MG63 (cell line): ENCODE results near the gene ADCY7. TPM values are rescaled to one million over a fixed set of nuclear protein-coding genes. Genes with fewer than 3 reads are reported as not detected.

Experiments used
- DNase-seq: peaks from one replicate; pipeline ENCODE4 v3.0.0-alpha.2; 2020
- H3K27me3 ChIP-seq: fragments of 250-450 bp; sonication (Bioruptor Pico); 2 replicates; pipeline ENCODE4 v1.5.1; 2020; ENCODE audit warnings: mild to moderate bottlenecking, moderate library complexity
- H3K36me3 ChIP-seq: fragments of 250-450 bp; sonication (Bioruptor Pico); 2 replicates; pipeline ENCODE4 v1.5.1; 2020; ENCODE audit warnings: mild to moderate bottlenecking, moderate library complexity
- H3K4me3 ChIP-seq: fragments of 250-450 bp; sonication (Bioruptor Pico); 2 replicates; pipeline ENCODE4 v1.5.1; 2020; ENCODE audit warnings: mild to moderate bottlenecking, moderate library complexity
- H3K9me3 ChIP-seq: fragments of 250-450 bp; sonication (Bioruptor Pico); 2 replicates; pipeline ENCODE4 v1.5.1; 2020; ENCODE audit warnings: mild to moderate bottlenecking, moderate library complexity
- total RNA-seq: library from RNA; depleted of rRNA; stranded (reverse); fragments of >200 nt; shearing (Covaris generic); gene quantifications from 2 replicates; pipeline ENCODE4 v1.2.3, GENCODE V29; 2014; ENCODE audit warnings: low replicate concordance

Gene ADCY7
- total RNA-seq, 1 experiment from 2014 or later: 28.0 TPM

DNA sequence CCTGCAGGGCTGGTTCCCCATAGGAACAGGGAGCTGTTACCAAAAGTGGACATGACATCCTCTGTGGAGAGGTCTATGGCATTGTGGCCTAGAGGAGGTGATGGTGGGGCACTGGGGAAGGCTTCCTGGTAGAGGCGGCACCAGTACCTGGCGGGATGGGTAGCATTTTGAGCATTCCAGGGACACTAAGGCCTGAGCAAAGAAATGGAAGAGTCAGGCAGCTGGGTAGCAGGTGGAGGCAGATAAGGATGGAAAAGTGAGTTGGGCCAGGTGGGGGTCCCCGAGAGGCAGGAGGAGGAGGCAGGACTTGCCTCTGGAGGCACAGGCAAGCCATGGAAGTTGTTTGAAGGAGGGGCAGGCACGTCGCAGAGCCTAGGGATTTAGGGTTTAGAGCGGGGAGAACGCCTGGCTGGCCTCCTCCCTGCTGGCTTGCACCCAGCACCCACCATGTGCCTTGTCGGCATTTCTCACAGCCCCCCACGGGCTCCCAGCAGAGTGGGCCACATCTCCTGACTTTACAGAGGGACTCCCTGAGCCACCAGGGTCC, 5.1 kb upstream of the ADCY7 start:
- DNase-seq: no peak
- H3K27me3 ChIP-seq: no peaks in the 10 kb centered on the region

DNA sequence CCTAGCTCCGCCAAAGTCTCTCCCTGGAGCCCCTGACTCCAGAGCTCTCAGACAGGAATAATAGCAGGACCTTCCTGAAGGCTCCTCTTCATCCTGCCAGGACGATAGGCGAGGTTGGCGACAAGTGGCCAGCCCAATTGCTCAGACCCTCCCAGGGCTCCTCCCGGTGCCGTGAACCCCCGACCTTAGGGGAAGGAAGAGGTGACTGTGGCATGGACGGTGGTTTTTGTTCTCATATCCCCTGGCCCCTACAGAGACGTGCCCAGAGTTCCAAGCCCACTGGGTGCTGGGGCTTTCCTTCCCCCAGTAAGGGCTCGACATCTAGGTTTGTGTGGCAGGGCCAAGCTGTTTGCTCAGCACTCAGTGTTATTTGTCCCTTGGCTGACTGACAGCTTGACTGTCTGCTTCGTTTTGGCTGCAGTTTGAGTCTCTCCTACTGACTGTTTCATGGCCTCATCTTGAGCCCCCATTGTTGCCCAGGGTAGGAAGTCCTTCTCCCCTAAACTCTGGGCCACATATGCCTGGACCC, 4.6 kb upstream of the ADCY7 start:
- H3K27me3 ChIP-seq: no peaks in the 10 kb centered on the region
- no peak overlapping the region for H3K4me3 ChIP-seq
- no peaks in the 10 kb centered on the region for H3K9me3 ChIP-seq
- peak; percentile 53 for DNase-seq
- peaks cover 6% of the 10 kb centered on the region for H3K36me3 ChIP-seq

More for the DNA sequence above, 5.1 kb upstream of the ADCY7 start:
- H3K4me3 ChIP-seq: no peak overlapping the region
- H3K36me3 ChIP-seq: peaks cover 6% of the 10 kb centered on the region
- no peaks in the 10 kb centered on the region for H3K9me3 ChIP-seq

DNA sequence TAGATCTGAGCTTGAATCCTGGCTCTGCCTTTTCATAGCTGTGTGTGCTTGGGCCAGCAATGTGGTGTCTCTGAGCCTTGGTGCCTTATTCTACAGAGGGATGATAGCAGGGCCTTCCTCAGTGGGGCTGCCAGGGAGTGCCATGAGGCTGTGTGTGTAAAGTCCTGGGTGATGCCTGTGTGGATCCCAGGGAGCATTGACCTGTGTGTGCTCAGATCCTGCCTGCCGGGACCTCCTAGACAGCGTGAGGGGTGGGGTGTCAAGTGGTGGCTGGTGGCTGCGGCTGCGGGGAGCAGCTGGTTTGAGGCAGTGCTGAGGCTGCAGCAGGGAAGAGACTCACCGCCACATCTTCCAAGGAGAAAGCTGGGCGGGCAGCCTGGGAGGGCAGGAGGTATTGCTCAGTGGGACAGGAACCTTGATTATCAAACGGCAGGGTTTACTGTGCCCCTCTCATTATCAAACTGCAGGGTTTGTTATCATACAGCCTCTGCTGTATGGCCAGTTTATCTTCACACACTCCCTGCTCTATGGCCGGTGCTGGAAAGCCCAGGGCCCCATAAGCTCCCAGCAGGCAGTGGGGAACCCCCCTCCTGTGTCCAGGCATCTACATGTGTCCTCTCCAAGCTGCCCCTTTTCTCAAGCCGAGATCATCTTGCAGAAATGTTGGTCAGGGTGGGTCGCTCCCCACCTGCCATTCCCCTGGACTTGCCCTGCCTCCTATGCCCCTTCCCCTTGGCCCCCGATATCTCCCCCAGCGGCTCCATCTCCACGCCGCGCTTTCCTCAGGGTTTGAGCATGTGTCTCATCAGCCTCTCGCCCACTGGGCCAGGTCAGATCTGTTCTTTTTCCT, 3.1 kb upstream of the ADCY7 start:
- Histone ChIP-seq H3K27me3 (no peaks in the 10 kb centered on the region), H3K9me3 (no peaks in the 10 kb centered on the region), H3K36me3 (peaks cover 6% of the 10 kb centered on the region), H3K4me3 (no peak overlapping the region)
- no peak for DNase-seq

DNA sequence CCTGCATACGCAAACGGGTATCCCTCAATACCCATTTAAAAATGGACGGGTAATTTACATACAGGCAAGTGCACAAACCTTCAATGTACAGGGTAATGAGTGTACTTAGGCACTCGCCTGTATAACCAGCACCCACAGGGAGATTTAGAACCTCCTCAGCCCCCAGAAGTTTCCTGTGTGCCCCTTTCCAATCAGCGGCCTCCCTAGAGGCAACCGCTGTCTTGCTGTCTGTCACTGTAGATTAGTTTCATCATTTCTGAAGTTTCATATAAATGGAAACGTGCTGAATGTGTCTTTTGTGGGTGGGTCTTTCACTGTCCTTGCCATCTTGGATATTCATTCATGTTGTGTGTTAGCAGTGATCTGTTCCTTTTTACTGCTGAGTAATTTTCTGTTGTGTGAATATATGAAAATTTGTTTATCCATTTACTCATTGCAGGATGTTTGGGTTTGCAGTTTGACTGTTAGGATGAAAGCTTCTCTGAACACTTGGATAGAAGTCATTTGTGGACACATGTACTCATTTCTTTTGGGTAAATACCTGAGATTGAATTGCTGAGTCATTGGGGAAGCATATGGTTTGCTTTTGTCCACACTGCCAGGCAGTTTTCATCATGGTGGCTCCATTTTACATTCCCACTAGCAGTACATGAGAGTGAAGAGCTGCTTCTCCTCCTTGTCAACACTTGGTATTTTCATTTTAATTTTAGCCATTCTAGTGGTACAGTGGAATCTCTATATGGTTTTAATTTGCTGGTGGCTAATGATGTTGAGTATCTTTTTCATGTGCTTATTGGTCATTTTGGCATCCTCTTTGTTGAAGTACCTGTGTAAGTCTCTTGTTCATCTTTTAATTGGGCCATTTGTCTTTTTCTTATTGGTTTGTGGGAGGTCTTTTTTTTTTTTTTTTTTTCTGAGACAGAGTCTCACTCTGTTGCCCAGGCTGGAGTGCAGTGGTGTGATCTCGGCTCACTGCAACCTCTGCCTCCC, 2.1 kb upstream of the ADCY7 start:
- Histone ChIP-seq H3K27me3 (no peaks in the 10 kb centered on the region), H3K4me3 (no peak overlapping the region), H3K36me3 (peaks cover 6% of the 10 kb centered on the region), H3K9me3 (no peaks in the 10 kb centered on the region)
- DNase-seq: no peak

DNA sequence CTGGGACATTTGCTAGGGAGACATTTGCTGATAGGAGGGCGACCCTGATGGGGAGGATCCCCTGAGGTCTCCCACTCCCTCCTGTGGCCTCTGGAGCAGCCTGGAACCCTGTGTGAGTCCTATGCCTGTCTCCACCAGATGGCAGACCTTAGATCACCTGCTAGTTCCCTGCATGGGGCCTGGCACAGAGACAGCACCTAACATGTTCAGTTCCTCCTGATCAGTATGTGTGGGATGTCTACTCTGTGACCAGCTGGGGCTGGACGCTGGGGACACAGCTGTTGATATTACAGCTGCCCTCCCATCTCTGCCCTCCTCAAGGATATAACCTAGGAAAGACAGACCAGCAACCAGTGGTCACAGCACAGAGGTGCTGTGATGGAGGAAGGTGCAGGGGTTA, 1.1 kb upstream of the ADCY7 start:
- peak; percentile 28 for DNase-seq
- Histone ChIP-seq H3K4me3 (no peak overlapping the region), H3K9me3 (no peaks in the 10 kb centered on the region), H3K36me3 (no peaks in the 10 kb centered on the region; the same call in 1 of the 2 replicates), H3K27me3 (no peaks in the 10 kb centered on the region)

DNA sequence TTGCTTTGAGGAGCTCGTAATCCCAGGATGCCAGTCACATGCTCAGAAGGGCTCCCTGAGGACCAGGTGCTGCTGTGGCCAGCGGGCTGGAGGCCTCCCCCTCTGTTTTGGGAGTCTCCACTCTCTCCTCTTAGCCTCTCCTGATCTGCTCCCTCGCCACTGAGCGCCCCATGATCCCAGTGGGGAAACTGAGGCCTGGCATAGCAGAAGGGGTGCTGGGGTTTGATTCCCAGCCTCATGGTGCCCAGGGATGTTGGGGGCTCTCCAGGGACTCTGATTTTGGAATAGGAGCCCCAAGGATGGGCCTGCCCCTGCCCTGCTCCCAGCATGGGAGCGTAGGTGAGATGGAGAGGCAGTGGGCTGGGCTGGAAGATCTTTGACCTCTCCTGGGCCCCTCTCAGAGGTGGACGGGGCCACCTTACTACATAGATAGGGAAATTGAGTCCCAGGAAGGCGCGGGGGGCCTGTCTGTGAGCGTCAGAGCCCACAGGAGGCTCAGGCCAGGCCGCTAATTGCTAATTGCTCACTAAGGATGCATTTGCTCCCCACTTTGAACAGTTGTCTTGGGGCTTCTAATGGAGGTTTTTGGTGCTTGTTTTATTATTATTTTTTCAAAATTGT, 525 bp upstream of the ADCY7 start:
- DNase-seq: no peak
- Histone ChIP-seq H3K36me3 (no peaks in the 10 kb centered on the region), H3K4me3 (peak overlapping the region; percentile 49), H3K27me3 (no peaks in the 10 kb centered on the region), H3K9me3 (no peaks in the 10 kb centered on the region)

DNA sequence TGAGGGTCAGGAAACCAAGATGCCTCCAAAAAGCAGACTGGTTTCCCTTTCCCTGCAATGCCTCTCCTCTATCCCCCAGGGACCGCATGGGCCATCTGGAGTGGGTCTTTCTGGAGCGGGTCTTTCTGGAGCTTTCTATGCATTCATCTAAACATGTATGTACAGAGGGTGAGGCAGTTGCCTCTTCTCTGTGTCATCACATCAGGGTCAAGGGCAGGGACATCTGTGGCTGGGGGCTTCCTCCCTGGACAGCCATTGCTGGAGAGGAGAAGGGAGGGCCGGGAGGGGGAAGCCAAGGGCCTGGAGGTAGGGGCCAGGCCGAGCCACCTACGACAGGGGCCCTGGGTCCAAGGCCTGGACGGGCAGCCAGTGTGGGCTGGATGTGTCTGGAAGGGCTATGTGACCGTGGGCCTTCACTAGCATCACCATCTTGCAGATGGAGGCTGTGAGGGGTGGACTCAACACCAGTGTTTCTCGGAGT, 840 bp downstream of the ADCY7 start:
- H3K36me3 ChIP-seq: no peaks in the 10 kb centered on the region
- DNase-seq: no peak
- H3K4me3 ChIP-seq: peak overlapping the region; percentile 49
- H3K27me3 ChIP-seq: no peaks in the 10 kb centered on the region
- H3K9me3 ChIP-seq: no peaks in the 10 kb centered on the region

DNA sequence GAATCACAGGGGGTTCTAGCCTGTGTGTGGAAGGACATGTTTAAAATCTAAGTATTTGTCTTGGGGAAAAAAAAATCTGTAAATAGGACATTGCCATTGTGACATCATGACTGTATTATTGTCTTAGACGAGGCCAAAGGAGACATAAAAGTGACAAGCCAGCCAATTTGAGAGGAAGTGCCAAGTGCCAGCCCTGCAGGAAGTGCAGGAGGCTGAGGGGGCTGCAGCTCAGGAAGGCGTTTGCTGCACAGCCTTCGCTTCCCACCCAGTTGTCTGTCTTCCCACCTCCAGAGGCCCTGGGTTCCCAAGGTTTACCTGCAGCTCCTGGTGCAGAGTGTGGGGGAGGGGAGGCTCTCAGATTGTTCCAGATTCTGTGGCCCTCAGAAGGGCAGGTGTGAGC, 1.3 kb downstream of the ADCY7 start:
- H3K36me3 ChIP-seq: no peaks in the 10 kb centered on the region
- no peak overlapping the region for H3K4me3 ChIP-seq
- no peak for DNase-seq
- H3K27me3 ChIP-seq: no peaks in the 10 kb centered on the region
- H3K9me3 ChIP-seq: no peaks in the 10 kb centered on the region

DNA sequence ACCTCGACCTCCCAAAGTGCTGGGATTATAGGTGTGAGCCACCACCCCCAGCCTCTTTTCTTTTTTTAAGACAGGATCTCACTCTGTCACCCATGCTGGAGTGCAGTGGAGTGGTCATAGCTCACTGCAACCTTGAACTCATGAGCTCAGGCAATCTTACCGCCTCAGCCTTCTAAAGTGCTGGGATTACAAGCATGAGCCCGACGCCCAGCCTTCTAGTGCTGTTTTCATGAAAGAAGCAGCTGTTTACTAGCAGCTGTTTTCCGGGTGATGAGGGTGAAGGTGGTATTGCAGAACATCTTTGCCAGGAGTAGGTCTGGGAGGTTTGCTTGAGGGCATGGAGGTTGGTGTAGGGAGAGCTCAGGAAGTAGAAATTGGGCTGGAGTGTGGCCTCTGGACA, 2.0 kb downstream of the ADCY7 start:
- H3K4me3 ChIP-seq: no peak overlapping the region
- H3K36me3 ChIP-seq: no peaks in the 10 kb centered on the region
- no peaks in the 10 kb centered on the region for H3K9me3 ChIP-seq

DNA sequence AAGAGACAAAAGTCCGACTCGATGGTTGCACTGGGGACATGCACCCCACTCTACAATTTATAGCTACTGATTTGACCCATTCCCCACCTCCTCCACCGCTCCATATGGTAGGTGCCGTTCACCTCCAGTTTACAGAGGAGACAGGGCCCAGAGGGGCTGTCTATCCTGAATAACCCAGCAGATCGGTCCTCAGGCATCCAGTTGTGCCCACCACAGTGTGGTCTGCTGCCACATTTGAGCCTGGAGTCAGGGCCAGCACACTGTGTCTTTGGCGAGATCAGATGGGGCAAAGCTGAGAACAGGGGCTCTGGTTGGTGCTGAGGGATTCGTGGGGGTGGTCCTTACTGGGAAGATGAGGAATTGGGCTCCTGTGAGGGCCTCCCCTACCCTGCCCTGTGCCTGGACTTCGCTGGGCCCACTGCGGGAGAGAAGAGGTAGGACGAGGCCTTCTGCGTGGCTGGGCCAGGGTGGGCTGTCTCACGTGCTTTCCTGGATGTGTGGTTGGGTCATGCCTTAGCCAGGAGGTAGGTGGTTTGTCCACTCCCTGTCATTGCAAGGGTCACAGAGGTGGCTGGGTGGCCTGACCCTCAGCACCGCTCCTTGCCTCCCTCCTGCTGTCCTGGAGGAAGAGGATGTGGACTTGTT, 2.8 kb downstream of the ADCY7 start:
- no peaks in the 10 kb centered on the region for H3K27me3 ChIP-seq
- no peaks in the 10 kb centered on the region for H3K9me3 ChIP-seq
- H3K36me3 ChIP-seq: no peaks in the 10 kb centered on the region
- H3K4me3 ChIP-seq: no peak overlapping the region
- no peak for DNase-seq

More for the DNA sequence above, 2.0 kb downstream of the ADCY7 start:
- no peaks in the 10 kb centered on the region for H3K27me3 ChIP-seq
- no peak for DNase-seq

DNA sequence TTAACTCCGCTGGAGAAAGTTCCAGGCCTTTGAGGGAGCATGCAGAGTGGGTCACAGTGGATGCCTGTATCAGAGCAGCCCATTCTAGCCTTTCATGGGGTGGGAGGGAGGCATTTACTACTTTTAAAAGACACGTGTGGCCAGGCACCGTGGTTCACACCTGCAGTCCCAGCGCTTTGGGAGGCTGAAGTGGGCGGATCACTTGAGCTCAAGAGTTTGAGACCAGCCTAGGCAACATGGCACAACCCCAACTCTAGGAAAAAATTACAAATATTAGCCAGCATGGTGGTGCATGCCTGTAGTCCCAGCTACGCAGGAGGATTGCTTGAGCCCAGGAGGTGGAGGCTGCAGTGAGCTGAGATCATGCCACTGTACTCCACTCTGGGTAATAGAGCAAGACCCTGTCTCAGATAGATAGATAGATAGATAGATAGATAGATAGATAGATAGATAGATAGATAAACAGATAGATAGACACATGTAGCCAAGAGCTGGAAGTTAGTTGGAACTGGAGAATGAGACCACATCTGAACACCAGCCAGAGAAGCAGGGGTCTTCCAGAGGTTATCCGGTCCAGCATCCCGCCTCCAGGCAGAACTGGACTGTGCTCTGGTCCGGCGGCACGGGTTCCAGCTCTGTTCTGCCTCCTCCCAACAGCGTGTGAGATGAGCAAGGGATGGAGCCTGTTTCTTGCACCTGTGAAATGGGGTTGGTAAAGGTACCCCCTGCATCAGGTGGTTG, 3.6 kb downstream of the ADCY7 start:
- H3K27me3 ChIP-seq: no peaks in the 10 kb centered on the region
- H3K9me3 ChIP-seq: no peaks in the 10 kb centered on the region
- H3K4me3 ChIP-seq: no peak overlapping the region
- DNase-seq: no peak
- no peaks in the 10 kb centered on the region for H3K36me3 ChIP-seq

DNA sequence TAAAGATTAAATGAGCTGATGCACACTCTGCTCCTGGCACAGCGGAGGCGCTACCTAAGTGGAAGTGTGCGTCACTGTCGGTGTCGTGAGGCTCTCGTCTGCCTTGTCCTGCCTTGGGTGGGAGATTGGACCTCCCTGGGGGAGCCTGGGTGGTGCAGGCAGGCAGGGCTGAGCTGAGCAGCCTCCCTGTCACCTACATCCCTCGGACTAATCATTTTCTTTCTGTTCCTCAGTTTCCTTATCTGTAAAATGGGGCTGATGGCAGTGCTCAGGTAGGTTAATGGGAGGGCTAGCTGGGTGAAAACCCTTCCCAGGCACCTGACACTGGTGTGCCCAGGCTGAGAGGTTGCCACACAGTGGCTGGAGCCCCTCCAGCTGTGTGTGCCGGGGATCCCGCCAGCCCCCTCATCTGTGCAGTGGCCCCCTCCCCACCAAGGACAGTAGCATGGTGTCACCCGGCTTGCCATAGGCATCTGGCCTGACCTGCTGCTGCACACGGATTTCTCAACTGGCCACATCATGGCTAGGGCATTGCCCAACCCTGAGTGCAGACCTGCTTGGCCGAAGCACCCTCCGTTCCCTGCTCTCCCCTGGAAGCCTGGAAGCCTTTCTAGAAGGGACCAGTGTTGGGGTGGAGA, 4.3 kb downstream of the ADCY7 start:
- no peak for DNase-seq
- H3K27me3 ChIP-seq: no peaks in the 10 kb centered on the region
- no peaks in the 10 kb centered on the region for H3K36me3 ChIP-seq
- no peak overlapping the region for H3K4me3 ChIP-seq
- no peaks in the 10 kb centered on the region for H3K9me3 ChIP-seq

DNA sequence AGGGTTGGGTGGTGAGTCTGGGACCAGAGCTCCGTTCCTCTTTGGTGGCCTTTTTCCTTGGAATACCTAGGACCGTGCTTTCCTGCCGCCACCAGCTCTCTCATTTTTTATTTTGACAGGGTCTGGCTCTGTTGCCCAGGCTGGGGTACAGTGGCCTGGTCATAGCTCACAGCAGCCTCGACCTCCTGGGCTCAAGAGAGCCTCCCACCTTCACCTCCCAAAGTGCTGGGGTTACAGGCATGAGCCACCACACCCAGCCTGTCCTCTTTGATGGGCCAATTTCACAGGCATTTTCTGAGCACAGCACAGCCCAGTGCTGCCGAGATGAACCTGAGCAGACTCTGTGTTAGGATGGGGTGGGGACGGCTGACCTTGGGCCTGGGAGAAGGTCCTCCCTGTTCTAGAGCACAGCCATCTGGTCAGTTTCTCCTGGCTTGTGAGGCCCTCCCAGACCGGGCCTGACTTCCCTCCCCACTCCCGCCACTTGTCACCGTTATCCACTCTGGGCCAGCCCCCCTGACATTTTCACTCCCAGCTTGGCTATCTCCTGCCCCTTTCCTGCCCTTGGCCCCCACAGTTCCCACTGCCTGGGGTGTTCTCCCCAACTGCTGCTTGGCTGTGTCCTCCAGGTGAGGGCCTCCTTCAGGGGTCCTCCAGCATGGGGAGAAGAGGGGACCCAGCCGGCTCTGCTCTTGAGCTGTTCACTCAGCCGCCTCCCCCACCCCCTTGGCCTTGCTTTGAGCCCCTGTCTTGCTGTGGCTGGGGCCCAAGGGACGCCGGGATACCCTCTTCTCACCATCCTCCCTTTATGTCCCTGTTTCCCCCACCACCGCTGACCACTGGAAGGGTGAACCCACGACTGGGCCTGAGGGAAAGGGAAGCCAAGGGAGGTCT, 5.0 kb downstream of the ADCY7 start:
- no peaks in the 10 kb centered on the region for H3K36me3 ChIP-seq
- no peak for DNase-seq
- no peaks in the 10 kb centered on the region for H3K27me3 ChIP-seq
- no peak overlapping the region for H3K4me3 ChIP-seq
- no peaks in the 10 kb centered on the region for H3K9me3 ChIP-seq

DNA sequence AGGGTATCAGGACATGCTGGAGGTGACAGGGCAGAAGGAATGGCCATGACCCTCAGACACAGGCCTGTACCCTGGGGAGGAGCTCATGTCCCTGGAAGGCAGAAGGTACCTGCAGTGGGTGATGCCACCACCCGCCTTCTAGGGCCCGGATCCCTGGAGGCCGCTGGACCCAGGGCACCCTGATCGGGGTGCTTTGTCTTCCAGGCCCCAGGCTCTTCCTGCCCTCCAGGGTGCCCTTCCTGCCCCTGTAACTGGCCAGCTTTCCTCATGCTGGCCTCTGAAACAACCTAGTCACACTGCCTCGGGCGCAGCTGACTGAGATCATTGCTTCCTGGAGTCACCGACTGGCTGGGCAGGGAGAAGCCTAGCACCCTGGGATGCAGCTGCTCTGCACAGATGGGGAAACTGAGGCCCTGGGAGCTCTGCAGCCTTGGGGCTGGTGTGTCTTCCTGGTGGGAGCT, 5.8 kb downstream of the ADCY7 start:
- DNase-seq: no peak
- Histone ChIP-seq H3K27me3 (no peaks in the 10 kb centered on the region), H3K36me3 (no peaks in the 10 kb centered on the region)

More for the DNA sequence above, 5.8 kb downstream of the ADCY7 start:
- H3K4me3 ChIP-seq: no peak overlapping the region
- no peaks in the 10 kb centered on the region for H3K9me3 ChIP-seq
